Measurements from ENCODE around the gene CPNE7. TPM values are rescaled to one million over a fixed set of nuclear protein-coding genes. Genes with fewer than 3 reads are reported as not detected.

CPNE7 gene
- total RNA-seq, 3 donors from 2014 or later (not counting 1 experiment from before 2014, with no cell fraction given) = 1.1 to 1.8 (median 1.2) TPM

GRCh38 chr16:89557690-89558490 is 17.7 kb upstream of the CPNE7 start:
- Mint-ChIP-seq H3K27me3 (ENCODE audit: low read depth in 2 of 2) (no peaks in the 10 kb centered on the region), H3K36me3 (peaks cover 9% of the 10 kb centered on the region), H3K27ac (peak overlapping the region in 1 of 2 donors; percentile 50), H3K9me3 (no peaks in the 10 kb centered on the region), H3K4me1 (peaks cover 23 to 27% of the 10 kb centered on the region in 2 donors), H3K4me3 (peak overlapping the region; percentile 28)
- DNase-seq (no peak), ATAC-seq (no peak)
- Histone ChIP-seq H3K27me3 (ENCODE audit: control insufficient read depth, insufficient read depth, low read length) (no peaks in the 10 kb centered on the region), H3K9me3 (ENCODE audit: control insufficient read depth, insufficient read depth, low read length) (no peaks in the 10 kb centered on the region), H3K36me3 (ENCODE audit: control insufficient read depth, insufficient read depth, low read length) (peaks cover 38% of the 10 kb centered on the region), H3K4me3 (ENCODE audit: low read length) (no peak overlapping the region), H3K27ac (ENCODE audit: low read length) (no peak overlapping the region), H3K4me1 (ENCODE audit: control insufficient read depth, insufficient read depth, low read length) (peaks cover 28% of the 10 kb centered on the region)
- intact Hi-C loops (cut with micrococcal nuclease) = loop anchor here (1.0 kb wide), 1 partner anchor 225 kb away; no protein-coding TSS in a partner anchor
- TF ChIP-seq CTCF (IDR thresholded peaks at IDR 0.05) = peak; percentile 16
- WGBS (ENCODE audit: insufficient coverage) = 94% methylated on average over 19 of the region's 19 CpGs

- peak; percentile 93 to 98 (median 94) for ATAC-seq
- peak within 1 kb of the TSS; percentile 89 for H3K27ac ChIP-seq (ENCODE audit: low read length)
- peak; percentile 90 to 96 for DNase-seq
- Mint-ChIP-seq H3K27ac (peak within 1 kb of the TSS; percentile 90 to 98), H3K4me3 (peak within 1 kb of the TSS; percentile 99), H3K4me1 (peaks cover 28 to 36% of the 10 kb centered on the region in 2 donors), H3K27me3 (ENCODE audit: low read depth in 2 of 2) (no peaks in the 10 kb centered on the region), H3K9me3 (no peaks in the 10 kb centered on the region), H3K36me3 (peaks cover 11% of the 10 kb centered on the region)
- no peaks in the 10 kb centered on the region for H3K27me3 ChIP-seq (ENCODE audit: control insufficient read depth, insufficient read depth, low read length)
- no peaks in the 10 kb centered on the region for H3K9me3 ChIP-seq (ENCODE audit: control insufficient read depth, insufficient read depth, low read length)
- no peak for TF ChIP-seq CTCF (IDR thresholded peaks at IDR 0.05)
- under 1% methylated on average over 87 of the region's 87 CpGs for WGBS (ENCODE audit: insufficient coverage)
- peak within 1 kb of the TSS; percentile 90 for H3K4me3 ChIP-seq (ENCODE audit: low read length)
- peaks cover 43% of the 10 kb centered on the region for H3K36me3 ChIP-seq (ENCODE audit: control insufficient read depth, insufficient read depth, low read length)
- peaks cover 39% of the 10 kb centered on the region for H3K4me1 ChIP-seq (ENCODE audit: control insufficient read depth, insufficient read depth, low read length)
- intact Hi-C loops (cut with micrococcal nuclease) = loop anchor here (2.0 to 10.0 kb wide), 3 partner anchors 52 to 94 kb away; partner anchors contain the start of genes ANKRD11, CHMP1A, SPATA33 and SPG7
Observed at GRCh38 chr16:89560378-89561141, 15.0 kb upstream of the CPNE7 start, which contains the start of gene RPL13. RPL13 (plus strand) TSS chr16:89560682; CDS start chr16:89560960, 278 bp downstream.

DNA sequence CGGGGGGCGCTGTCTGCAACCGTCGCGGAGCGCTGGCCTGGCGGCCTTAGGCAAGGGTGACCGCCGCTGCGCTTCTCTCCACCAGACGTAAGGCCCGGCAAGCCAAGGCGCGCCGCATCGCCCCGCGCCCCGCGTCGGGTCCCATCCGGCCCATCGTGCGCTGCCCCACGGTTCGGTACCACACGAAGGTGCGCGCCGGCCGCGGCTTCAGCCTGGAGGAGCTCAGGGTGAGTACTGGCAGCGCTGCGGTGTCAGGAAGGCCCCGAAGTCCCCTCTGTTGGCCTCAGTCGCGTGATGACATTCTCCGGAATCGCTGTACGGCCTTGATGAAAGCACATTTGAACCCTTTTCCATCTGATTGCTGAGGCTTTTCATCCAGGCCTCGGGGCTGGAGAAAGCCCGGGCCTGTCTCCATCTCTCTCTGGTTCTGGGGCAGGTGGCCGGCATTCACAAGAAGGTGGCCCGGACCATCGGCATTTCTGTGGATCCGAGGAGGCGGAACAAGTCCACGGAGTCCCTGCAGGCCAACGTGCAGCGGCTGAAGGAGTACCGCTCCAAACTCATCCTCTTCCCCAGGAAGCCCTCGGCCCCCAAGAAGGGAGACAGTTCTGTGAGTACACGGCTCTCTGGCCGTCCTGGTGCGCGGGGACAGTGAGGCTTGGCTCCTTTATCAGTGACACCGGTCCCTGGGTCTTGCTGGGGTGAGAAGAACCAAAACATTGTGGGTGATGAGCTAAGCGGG is 14.2 kb upstream of the CPNE7 start:
- intact Hi-C loops (cut with micrococcal nuclease) = loop anchor here (2.0 to 10.0 kb wide), 3 partner anchors 53 to 93 kb away; partner anchors contain the start of genes ANKRD11, CHMP1A, SPATA33 and SPG7
- Mint-ChIP-seq H3K27me3 (ENCODE audit: low read depth in 2 of 2) (no peaks in the 10 kb centered on the region), H3K9me3 (no peaks in the 10 kb centered on the region), H3K4me3 (peak overlapping the region; percentile 84), H3K4me1 (peaks cover 34 to 43% of the 10 kb centered on the region in 2 donors), H3K36me3 (peaks cover 11% of the 10 kb centered on the region), H3K27ac (peak overlapping the region; percentile 90 to 98)
- WGBS (ENCODE audit: insufficient coverage) = 7% methylated on average over 58 of the region's 58 CpGs
- peak in 1 of 2 donors; percentile 61 for DNase-seq
- no peak for TF ChIP-seq CTCF (IDR thresholded peaks at IDR 0.05)
- Histone ChIP-seq H3K9me3 (ENCODE audit: control insufficient read depth, insufficient read depth, low read length) (no peaks in the 10 kb centered on the region), H3K36me3 (ENCODE audit: control insufficient read depth, insufficient read depth, low read length) (peaks cover 39% of the 10 kb centered on the region), H3K27me3 (ENCODE audit: control insufficient read depth, insufficient read depth, low read length) (no peaks in the 10 kb centered on the region), H3K4me1 (ENCODE audit: control insufficient read depth, insufficient read depth, low read length) (peaks cover 47% of the 10 kb centered on the region), H3K4me3 (ENCODE audit: low read length) (peak overlapping the region; percentile 90), H3K27ac (ENCODE audit: low read length) (peak overlapping the region; percentile 20)
- peak in 1 of 3 donors; percentile 2 for ATAC-seq

All from natural killer cell (primary cell).